Measurements from ENCODE around the gene UNC80.

Gene UNC80

GRCh38 chr2:210035679-210036078 lies 264.0 kb downstream of the UNC80 start:
- FAIRE-seq: no peak

DNA sequence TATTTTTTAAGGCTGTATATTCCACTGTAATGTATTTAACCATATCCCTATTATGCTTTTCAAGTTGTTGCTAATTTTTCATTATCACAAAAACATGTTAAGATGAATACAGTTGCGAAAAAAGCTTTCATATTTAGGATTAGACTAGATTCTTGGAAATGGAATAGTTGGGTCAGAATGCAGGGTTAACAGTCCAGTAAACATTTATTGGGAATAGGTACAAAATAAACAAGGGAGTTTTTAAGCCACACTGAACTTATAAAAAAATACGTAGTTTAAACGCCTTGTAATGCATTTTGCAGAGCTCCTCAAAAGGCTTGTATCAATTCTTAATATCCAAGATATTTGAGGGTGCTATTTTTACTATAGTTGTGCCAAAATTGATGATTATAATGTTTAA lies 266.4 kb downstream of the UNC80 start:
- FAIRE-seq: no peak

DNA sequence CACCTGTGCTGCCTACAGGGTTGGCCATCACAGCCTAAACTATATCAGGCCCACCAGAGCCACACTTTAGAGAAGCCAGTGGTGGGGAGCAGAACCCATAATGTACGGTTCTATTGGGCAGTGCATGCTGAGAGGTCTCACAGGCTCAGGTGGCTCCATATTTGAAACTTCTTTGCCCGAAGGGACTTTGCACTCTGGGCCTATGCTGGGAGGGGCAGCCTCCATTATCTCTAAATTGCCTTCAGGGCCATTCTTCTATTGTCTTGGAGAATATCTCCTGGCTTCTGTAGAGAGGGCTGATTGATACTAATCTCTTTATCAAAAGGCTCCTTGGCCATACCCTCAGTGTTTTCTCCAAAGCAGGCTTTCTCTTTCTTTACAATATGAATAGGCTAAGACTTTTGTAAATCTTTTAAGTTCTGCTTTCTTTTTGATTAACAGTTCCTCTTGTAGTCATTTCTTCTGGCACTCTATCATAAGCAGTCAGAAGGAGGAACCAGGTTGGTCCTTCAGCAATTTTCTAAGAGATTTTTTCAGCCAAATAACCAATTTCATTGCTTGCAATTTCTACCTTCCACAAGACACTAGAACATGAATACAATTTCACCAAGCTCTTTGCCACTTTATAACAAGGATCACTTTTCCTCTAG lies 275.3 kb downstream of the UNC80 start:
- FAIRE-seq: no peak
